Measurements from ENCODE around the gene MIA.

DNA sequence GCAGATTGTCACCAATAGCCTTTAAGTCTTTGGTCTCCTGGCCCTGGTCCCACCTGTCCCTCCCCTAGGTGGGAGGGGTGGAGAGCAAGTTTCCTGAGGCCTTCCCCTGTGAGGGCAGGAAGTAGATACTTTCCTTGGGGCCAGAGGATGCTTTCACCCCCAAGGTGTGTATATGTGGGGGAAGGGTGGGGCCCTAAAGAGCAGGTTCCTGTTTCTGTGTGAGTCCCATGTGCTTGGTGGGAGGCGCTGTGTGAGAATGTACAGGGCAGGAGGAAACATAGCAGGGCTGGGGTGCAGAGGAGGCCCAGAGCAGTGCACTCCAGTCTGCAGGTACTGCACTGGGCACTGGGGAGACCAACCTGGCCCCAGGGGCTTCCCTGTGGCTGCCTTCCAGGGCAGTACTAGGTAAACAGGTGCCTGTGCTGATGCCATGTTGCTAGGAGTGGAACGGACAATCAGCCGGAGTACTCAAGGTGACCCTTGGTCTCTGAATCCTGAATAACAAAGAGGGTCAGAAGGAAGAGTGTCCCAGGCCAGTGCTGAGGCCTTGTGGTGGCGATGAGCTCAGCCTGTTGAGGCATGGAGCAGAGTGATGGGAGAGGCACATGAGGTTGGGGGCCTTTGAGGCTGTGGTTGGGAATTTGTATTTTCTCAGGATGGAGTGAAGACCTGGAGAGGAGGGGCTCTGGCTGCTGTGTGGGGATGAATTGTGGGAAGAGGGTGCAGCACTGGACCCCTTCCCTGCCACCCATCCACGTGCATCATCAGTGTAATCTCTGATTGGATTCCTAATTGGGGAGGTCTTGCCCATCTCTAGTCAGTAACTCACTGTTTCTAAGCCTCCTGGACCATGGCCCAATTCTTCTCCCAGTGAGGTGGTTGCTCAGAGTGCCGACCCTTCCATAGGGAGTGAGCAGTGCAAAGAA is 28.8 kb downstream of the MIA start:
- no peak for TF ChIP-seq POLR2A (IDR thresholded peaks at IDR 0.05)
- TF ChIP-seq, protein P1, sequence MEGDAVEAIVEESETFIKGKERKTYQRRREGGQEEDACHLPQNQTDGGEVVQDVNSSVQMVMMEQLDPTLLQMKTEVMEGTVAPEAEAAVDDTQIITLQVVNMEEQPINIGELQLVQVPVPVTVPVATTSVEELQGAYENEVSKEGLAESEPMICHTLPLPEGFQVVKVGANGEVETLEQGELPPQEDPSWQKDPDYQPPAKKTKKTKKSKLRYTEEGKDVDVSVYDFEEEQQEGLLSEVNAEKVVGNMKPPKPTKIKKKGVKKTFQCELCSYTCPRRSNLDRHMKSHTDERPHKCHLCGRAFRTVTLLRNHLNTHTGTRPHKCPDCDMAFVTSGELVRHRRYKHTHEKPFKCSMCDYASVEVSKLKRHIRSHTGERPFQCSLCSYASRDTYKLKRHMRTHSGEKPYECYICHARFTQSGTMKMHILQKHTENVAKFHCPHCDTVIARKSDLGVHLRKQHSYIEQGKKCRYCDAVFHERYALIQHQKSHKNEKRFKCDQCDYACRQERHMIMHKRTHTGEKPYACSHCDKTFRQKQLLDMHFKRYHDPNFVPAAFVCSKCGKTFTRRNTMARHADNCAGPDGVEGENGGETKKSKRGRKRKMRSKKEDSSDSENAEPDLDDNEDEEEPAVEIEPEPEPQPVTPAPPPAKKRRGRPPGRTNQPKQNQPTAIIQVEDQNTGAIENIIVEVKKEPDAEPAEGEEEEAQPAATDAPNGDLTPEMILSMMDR (IDR thresholded peaks at IDR 0.05 in 4 of 5, conservative IDR thresholded peaks at IDR 0.05 in 1 of 5) = no peak

Measured in gastrocnemius medialis (tissue), 4 donors.